Measurements from ENCODE around the gene FBXL14.

GRCh38 chr12:1565172-1565571, 29.2 kb downstream of the FBXL14 start:
- TF ChIP-seq CTCF (IDR thresholded peaks at IDR 0.05) (no peak), POLR2A (IDR thresholded peaks at IDR 0.05) (no peak)
